HG03139 (cell line): ENCODE results near the gene ALDH3A2.

ENCODE experiments used
- ATAC-seq: cut with Tn5 transposase; IDR thresholded peaks from one replicate; pipeline ENCODE4 v1.9.1; 2021; ENCODE audit not compliant: unreplicated experiment

ALDH3A2 gene

DNA sequence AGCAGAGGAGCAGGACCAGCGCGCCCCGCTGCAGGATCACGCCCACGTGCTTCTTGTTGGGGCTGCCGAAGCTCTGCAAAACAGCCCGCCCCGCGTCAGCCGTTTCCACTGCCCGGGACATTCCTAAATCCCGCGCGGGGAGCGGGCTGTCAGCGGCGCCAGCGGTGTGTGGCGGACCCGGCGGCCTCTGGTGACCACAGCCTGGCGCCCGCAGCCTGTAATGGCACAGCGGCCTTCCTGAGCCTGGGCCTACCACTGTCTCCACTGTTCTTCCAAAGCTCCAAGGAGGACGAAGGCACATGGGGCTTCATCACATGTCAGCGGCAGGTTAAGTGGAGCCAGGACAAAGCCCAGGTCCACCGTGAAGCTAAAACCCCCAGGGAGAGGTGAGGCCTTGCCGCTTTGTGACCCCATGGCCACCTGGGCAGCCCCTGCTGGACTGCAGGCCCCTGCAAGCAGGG is 65.4 kb downstream of the ALDH3A2 start:
- no peak for ATAC-seq

DNA sequence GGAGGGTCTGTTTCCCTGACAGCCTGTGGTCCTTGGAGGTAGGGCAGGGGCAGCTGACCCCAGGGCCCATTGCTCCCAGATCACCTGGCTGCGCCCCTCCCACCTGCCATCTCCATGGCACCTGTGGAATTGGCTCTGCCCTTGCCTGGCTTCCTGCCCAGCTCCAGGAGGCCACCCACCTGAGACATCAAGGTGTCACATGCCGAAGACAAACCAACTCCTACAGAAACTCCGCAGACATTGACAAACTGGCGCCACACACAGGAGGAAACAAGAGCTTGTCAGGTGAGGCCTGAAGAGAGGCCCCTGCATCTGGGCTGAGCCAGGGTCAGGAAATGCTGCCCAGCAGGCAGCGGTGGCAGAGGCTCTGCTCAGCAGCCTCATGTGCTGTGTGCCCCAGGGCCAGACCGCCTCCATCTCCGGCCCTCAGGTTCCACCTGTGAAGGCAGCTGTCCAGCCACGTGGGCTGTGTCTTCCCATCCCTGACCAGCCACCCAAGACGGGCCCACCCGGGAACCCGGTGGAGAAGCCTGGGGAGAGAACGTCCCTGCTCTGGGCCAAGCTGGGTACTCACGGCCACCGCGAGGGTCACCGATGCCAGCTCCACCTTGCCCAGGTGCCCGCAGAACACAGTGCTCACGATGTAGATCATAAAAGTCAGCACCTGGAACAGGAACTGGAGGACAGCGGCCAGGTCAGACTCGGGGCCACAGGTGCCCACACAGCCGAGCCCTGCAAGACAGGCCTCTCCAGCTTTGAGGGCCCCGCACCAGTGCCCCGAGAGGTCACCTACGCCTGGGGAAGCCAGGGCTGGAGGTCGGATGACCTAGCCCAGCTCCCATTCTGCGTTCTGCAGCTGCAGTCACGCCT is 66.2 kb downstream of the ALDH3A2 start:
- no peak for ATAC-seq

DNA sequence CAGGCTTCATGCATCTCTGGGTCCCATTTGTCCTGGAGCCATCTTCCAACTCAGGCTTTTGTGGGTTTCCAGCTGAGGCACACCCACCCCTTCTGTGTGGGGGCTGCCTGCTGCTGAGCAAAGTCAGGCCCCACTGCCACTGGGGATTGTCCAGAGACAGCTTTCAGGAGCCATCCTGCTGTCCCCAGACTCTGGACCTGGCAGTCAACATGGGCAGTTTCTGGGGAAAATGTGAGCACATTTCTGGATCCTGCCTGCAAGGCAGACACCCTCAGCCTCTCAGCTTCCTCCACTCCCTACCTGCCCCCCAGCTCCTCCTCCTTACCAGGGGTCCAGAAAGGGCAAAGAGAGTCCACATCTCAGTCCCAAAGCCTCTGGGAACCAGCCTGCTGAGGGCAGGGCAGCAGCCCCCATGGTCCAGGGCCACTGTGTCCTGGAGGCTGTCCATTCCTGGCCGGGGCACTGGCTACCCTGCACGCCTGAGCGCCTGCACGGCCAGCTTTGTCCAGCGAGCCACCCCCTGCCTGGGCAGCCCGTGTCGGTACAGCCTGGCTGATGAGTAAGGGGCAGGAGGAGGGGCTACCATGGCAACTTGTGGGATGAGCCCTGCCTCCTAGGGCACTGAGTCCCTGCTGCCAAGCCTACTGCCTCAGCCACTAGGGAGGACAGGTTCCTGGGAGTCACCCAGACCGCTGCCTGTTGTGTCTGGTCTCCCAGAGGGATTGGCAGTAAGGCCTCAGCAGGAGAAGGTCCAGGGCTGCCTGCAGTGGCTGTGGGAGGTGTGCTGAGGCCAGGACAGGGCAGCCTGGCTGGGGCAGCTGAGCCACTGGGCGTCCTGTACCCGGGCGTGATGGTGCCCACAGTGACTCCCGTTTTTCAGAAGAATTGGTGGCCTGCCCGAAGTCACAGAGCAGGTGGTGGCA is 67.8 kb downstream of the ALDH3A2 start, which contains the start of gene SLC47A2:
SLC47A2 (minus strand) TSS at position 477 of the 923 bp plus-strand sequence; CDS start at position 448, 29 bp downstream.
- no peak for ATAC-seq

DNA sequence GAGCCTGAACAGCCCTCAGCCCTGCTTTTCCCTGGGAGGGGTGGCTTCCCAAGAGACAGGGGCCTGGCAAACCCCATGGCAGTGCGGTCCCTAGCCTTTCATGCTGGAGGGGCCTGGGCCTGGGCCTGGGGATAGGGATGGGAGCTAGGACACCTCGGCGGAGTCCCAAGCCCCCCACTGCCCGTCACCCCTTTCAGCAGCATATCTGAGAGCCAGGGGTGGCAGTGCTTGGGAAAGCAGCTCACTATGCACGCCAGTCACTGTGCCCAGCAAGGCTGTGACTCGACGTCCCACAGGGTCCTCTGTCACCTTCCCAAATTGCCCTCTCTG is 68.4 kb downstream of the ALDH3A2 start:
- ATAC-seq, result no peak

DNA sequence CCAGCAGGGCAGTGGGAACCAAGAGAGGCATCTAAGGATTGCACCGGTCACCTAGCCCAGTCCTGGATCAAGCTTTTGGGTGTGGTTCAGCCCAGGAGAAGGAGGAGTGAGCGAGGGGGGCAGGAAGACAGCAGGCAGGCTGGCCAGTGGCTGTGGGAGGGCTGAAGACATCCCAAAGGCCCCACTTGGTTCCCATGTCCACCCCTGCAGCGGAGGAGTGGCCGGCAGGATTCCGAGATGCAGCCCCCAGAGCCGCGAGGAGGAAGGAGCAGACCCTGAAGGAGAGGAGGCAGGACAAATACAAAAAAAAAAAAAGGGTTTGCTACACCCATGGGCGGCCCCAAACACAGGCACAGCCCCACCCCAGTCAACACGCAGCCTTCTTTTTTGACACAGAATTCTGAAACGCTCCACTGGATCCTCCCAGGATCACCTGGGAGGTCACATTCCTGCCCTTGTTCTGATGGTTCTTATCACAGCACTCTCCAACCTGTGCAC is 68.9 kb downstream of the ALDH3A2 start:
- no peak for ATAC-seq

DNA sequence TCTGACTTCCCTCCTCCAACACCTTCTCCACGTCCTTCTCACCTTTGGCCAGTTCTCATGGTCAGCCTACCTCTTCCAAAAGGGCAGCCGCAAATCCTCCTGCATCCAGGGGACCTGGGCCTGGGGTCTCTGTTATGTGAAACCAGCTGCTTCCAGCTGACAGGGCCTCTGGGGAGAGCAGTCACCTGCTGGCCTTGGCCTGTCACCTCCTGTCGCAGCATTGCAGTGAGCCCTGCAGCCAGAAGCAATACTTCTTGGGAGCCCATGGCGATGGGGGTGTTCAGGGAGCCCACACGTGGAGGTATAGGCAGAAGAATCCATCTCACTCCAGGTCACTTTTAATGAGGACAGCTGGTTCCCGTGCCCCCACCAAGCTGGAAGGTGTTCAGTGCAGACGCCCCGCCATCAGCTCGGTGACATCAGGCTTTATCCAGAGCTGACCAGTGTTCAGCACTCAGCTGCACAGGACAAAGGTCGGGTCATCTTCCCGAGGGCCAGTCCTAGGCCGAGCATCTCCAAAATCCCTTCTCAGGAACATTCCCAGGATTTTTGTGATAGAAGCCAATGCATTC is 69.6 kb downstream of the ALDH3A2 start:
- ATAC-seq, result no peak

DNA sequence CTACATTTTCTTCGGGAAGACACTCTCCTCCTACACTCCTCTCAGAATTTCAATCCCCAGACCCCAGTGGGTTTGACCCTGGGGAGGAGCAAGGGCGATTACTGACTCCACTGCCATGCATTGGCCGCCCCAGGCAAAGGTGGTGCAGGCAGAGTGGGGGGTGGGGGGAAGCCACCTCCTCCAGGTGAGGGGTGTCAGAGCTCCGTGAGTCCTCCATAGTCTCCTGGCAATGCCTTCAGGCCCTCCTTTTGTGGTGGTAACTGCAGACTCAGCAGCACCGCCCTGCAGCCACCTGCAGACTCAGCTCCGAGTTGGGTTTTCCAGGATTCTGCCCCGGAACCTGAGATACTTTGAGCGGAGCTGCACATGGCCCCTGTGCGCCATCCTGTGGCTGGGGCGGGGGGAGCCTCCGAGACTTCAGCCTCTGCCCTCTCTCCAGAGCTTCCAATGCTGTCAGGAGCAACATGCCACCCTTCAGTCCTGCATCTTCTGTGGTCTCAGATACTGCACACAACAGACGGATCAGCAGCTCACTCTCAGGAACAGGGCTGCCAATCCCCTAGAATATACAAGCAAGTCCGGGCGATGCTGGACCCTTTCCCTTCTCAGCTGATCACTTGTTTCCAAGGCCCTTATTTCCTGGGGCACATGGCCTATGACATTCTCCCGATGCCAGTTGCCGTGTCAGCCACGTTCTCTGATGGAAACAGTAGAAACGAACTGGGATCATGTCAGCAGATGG is 70.2 kb downstream of the ALDH3A2 start:
- no peak for ATAC-seq

DNA sequence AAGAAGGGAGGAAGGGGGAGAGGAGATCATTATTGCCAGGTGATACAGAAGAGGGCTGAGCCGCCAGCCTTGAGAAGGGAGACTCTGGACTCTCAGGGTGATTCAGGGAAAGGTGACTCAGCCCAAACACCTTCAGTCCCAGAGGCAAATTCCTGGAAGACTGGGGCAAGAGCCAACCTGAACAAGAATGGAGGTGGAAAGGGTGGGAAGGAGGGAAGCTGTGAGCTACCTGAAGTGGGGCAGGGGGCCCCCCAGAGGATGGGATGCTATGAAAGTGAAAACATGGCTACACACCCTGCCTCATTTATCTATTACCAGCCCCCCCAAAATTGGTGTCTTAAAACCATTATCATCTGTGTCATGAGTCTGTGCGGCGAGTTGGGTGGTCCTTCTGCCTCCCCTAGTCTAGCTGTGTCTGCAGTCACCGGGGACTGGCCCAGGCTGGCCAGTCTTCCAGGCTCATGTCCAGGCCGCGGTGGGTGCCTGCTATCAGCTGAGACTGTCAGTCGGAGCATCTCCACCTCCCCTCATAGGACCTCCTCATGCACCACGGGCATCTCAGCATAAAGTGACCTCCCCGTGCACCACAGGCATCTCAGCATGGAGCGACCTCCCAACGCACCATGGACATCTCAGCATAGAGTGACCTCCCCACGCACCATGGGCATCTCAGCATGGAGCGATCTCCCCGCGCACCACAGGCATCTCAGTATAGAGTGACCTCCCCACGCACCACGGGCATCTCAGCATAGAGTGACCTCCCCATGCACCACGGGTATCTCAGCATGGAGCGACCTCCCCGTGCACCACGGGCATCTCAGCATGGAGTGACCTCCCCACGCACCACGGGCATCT is 71.0 kb downstream of the ALDH3A2 start:
- ATAC-seq, result no peak

DNA sequence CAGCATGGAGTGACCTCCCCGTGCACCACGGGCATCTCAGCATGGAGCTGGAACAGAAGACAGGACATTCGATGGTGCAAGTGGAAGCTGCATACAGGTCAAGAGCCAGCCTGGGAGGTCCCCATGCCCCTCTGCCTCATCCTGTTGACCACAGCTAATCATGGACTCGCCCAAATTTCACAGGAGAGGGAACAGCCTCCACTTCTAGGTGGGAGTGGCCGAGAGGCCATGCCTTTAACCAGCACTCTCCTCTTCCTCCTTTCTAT is 71.6 kb downstream of the ALDH3A2 start:
- ATAC-seq, result no peak

DNA sequence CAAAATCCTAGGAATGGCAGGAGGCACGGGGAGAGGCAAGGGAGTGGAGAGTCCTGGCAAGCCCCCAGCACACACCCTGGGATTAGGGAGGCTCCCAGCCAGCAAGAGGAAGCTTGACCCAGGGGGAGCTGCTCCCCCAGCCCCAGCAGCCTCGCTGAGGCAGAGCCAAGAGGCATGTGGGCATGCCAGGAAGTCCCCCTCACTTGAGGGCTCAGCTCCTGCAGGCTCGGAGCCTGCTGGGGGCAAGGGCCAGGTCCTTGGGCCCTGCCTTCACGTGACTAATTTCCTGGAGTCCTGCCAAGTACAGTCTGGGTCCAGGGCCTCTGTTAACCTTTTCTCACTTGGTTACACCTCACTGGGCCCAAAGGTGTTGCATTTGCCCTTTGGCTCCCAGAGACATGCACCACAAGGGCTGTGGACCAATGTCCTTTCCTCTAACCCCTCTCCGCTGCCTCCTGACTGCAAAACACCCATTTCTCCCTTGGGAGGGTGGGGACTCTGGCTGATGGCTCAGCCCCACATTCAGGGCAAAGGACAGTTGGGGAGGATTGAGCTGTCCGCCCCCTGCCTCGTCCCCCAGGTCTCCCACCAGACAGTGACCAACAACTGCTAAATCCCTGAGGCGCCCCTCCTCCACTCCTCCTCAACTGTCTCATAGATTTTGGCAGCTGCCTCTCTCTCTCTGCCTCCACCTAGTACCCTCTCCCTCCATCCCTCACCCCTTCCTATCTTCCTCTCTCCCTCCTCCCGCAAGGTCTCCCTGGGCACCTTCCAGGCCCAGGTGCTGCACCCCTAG is 72.3 kb downstream of the ALDH3A2 start:
- no peak for ATAC-seq

DNA sequence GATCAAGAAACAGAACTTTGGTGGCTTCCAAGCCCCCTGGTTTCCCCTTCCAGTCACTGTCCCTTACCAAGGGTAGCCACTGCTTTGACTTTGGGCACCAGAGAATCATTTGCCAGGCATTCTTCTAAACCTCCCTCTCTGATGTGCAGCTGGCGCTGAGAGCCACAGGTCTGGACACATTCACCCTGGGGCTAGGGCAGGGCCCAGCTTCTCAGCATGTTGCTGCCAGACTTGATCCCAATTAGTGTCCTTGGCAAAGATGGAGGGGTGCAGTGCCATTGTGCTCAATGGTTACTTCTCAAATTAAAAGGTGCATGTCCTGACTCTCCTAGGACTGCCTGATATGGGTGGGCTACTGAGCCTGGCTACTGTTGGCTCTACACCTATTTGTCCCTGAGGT is 75.4 kb downstream of the ALDH3A2 start:
- no peak for ATAC-seq

DNA sequence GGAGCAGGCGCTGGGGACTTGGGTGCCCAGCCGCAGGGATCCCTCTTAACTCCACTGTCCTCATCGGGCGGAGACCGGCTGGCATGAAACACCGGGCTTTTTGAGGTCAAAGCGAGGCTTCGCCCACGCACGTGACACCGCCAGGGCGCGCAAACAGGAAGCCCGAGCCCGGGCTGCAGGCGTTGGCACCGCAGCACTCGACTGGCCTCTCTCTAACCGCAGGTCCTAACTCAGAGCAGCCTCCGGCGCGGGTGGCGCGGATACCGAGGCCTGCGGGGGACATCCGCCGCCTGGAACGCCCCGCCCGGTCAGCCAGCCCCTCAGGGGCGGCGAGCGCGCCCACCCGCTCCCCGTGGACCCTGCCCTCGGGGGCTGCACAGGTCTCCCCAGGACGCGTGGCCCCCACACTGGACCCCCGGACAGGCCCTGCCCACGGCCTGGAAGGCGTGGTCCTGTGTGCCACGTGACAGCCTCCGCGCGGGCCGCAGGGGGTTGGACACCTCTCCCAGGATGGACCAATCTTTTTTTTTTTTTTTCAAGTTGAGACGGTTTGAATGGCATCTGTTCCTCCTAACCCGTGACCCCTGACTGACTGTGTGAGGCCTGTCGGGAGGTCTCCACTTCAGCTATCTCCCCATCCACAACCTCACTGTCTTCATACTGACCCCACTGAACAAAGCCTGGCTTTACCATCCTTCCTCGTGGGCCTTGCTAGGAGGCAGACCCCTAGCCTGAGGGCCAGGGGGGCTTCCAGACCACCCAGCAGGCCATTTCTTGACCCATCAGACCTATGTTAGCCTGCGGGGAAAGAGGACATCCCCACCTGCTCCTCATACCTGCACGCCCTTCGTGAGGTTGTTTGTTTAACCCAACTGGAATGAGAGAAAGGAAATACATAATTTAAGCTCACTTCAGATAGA is 76.2 kb downstream of the ALDH3A2 start:
- no peak for ATAC-seq

DNA sequence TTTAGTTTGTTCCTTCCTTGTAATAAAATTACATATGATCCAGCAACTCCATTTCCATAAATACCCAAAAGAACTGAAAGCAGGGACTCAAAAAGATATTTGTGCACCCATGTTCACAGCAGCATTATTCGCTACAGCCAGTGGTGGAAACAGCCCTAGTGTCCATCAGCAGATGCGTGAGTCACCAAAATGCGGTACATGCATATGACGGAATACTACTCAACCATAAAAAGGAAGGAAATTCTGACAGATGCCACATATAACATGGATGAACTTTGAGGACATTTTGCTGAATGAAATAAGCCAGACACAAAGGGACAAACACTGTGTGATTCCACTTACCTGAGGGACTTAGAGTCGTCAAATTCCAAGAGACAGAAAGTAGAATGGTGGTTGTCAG is 76.9 kb downstream of the ALDH3A2 start:
- ATAC-seq, result no peak

DNA sequence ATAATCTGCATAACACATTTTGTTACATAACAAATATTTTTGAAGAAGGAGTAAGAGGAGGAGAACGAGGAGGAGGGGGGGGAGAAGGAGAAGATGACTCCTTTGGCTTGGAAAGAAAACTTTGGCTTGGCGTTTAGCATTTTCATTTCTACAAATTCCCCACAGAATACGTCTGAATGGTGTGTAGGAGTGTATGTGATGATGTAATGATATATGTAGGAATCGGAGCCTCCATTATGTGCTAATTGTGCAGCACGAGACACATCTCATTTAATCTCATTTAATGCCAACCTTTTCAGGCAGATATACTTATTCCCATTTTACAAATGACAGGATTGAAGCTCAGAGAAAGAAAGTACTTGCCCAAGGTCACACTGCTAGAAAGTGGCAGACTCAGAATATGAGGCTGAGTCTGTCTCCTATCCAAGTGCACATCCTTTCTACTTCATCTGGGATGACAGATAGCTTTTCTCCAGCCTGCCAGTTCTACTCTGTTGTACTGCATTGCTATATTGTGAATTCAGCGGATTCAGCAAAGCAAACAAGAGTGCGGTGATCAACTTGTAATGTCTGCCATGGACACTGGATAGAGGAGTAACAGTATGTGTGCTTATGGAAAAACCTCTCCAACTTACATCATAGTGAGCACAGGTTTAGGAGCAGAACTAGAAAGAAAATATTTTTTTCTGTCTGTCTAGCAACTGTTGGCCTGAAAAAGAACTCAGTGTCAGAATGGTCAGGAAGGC is 78.3 kb downstream of the ALDH3A2 start:
- ATAC-seq, result no peak
